Measurements from ENCODE around the gene SPATC1L. TPM values are rescaled to one million over a fixed set of nuclear protein-coding genes. Genes with fewer than 3 reads are reported as not detected.

Gene SPATC1L
- total and polyA plus RNA-seq, 2 of the 8 experiments (the other 6 are each of a cell fraction or from before 2014, with no cell fraction given): 24.9 to 50.0 TPM

DNA sequence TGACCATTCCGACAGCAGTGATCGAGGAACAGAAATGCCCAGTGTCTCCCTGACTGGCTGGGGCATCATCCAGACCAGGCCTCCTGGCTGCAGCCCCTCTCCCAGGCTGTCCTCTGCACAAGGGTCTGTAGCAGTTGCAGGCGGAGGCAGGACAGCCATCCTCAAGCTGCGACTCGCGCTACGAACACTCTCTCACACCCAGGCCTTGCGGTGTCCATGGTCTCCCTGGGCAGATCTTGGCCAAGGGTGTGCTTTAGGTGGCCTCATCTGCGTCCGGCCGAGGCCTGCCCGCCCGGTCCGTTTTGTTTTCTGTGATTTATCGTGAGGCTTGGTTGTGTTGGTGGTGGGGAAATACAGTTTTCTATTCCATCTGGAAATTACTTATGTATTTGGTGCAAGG lies 44.6 kb downstream of the SPATC1L start (continued):
- TF ChIP-seq CTCF (IDR thresholded peaks at IDR 0.05; ENCODE audit: control extremely low read depth in 1 of 3, insufficient read depth in 1 of 3, low read depth in 1 of 3, low read length in 3 of 3) (no peak), TCF12 (IDR thresholded peaks at IDR 0.05; ENCODE audit: low read depth, low read length) (no peak), POU5F1 (IDR thresholded peaks at IDR 0.05; ENCODE audit: low read depth, low read length) (no peak), BACH1 (IDR thresholded peaks at IDR 0.05; ENCODE audit: low read length) (no peak), CTBP2 (IDR thresholded peaks at IDR 0.05; ENCODE audit: borderline replicate concordance, insufficient read depth, insufficient read length, low read length) (no peak)
